HL-60 (cell line): ENCODE measurements around the gene MEF2A.

ENCODE experiments used
- CTCF ChIP-seq: IDR thresholded peaks from one replicate; pipeline ENCODE4 v1.5.1; 2011; ENCODE audit warnings: low read length, control low read depth, inconsistent platforms; ENCODE audit not compliant: insufficient read depth
- GABPA ChIP-seq: IDR thresholded peaks from 2 replicates; pipeline ENCODE4 v1.6.1; 2012; ENCODE audit warnings: low read depth
- POLR2AphosphoS5 ChIP-seq: IDR thresholded peaks from 2 replicates; pipeline ENCODE4 v1.6.1; 2012; ENCODE audit warnings: low read depth

- TF ChIP-seq CTCF (no peak), POLR2AphosphoS5 (no peak), GABPA (no peak)
Measured at GRCh38 chr15:99716540-99717095, 150.8 kb downstream of the MEF2A start.
